Esophagus muscularis mucosa (tissue), 4 donors: ENCODE measurements around the gene CHSY3. TPM values are rescaled to one million over a fixed set of nuclear protein-coding genes. Genes with fewer than 3 reads are reported as not detected.

ENCODE experiments used
- DNase-seq: peaks from one replicate; pipeline ENCODE4 v3.0.0-alpha.2; 2017; ENCODE audit errors: extremely low spot score
- H3K27ac ChIP-seq, 4 donors: fragments of 200-600 bp; sonication (generic); replicated peaks in 1 of 4; 1 replicate in 3 of 4; 2 replicates in 1 of 4; pipeline ENCODE4 v1.5.1; 2016 to 2019; ENCODE audit warnings: mild to moderate bottlenecking in 1 of 4
- H3K27me3 ChIP-seq, 4 donors: fragments of 200-600 bp; sonication (generic); one replicate each; pipeline versions ENCODE4 v1.5.1 to v1.6.0; 2016 to 2019
- H3K36me3 ChIP-seq, 4 donors: fragments of 200-600 bp; sonication (generic); one replicate each; pipeline ENCODE4 v1.5.1; 2016 to 2019
- H3K4me1 ChIP-seq, 4 donors: fragments of 200-600 bp; sonication (generic); one replicate each; pipeline ENCODE4 v1.5.1; 2016 to 2019
- H3K4me3 ChIP-seq, 4 donors: fragments of 200-600 bp; sonication (generic); 1 replicate in 2 of 4; 2 replicates in 2 of 4; pipeline ENCODE4 v1.5.1; 2016 to 2019; ENCODE audit warnings: mild to moderate bottlenecking in 4 of 4, moderate library complexity in 1 of 4
- H3K9me3 ChIP-seq, 4 donors: fragments of 200-600 bp; sonication (generic); 1 replicate in 3 of 4; 2 replicates in 1 of 4; pipeline ENCODE4 v1.5.1; 2016 to 2019
- EP300 ChIP-seq: sonication (generic); formaldehyde crosslinking; IDR thresholded peaks from one replicate; pipeline ENCODE4 v1.6.1; 2017; ENCODE audit warnings: antibody characterized with exemption
- POLR2A ChIP-seq: fragments of 450-650 bp; IDR thresholded peaks from one replicate; pipeline ENCODE4 v1.6.1; 2017; ENCODE audit warnings: antibody characterized with exemption, moderate library complexity, mild to moderate bottlenecking, low read depth
- POLR2AphosphoS5 ChIP-seq, 2 donors: sonication (generic); formaldehyde crosslinking; IDR thresholded peaks; one replicate each; pipeline ENCODE4 v1.6.1; 2017; ENCODE audit warnings: antibody characterized with exemption in 2 of 2
- WGBS: methylation state at CpG from one replicate; pipeline ENCODE4 v1.1.5; 2018; 5-methylcytosine and 5-hydroxymethylcytosine counted together
- intact Hi-C: fragments of 100-400 bp; cut with DNase I; formaldehyde crosslinking; loops from one replicate; pipeline ENCODE4 v1.15.1; 2023
- total RNA-seq, 4 donors: library from RNA; depleted of rRNA; stranded (reverse); fragments of >200 nt; gene quantifications; one replicate each; pipeline versions ENCODE4 v1.1.0 to v1.2.1, GENCODE V29; 2016
- TF ChIP-seq, protein P1 (sequence below), 3 experiments: fragments of 200-600 bp in 2 of 3; fragments of 450-650 bp in 1 of 3; sonication (generic) in 2 of 3; IDR thresholded peaks; one replicate each; pipeline ENCODE4 v1.5.1; 2017 to 2019; ENCODE audit warnings: antibody characterized with exemption in 3 of 3, mild to moderate bottlenecking in 2 of 3, moderate library complexity in 1 of 3

The CHSY3 gene
- total RNA-seq: 1 to 10 TPM; 1.2 to 2.1 (median 1.7) TPM

DNA sequence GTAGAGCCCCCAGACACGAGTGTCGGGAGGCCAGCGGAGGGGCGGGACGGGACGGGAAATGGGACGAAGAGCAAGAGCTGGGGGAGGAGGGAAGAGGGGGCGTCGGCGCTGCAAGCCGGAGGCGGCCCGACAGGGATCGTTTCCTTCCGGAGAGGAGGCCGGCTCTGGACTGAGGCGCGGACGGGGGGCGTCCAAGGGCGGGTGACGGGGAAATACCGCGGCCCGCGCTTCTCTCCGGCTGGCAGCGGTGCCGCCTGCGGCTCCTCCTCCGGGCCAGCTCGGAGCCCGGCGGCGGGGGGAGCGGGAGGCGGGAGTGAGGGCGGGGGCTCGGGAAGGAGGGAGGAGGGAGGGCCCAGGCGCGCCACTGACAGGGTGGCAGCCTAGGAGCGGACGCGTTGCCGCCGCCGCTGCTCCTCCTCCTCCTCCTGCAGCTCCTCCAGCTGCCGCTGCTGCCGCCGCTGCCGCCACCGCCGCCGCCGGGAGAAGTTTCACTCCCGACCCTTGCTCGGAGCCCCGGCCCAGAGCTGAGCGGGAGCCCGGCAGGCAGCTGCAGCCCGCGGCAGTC, at the start of gene CHSY3:
Gene CHSY3, plus strand, starts transcription at position 364 of the 565 bp plus-strand sequence.
- intact Hi-C loops: loop anchor here (10.0 kb wide), 2 partner anchors 1201 to 1511 kb away; no protein-coding TSS in a partner anchor
- TF ChIP-seq, protein P1, sequence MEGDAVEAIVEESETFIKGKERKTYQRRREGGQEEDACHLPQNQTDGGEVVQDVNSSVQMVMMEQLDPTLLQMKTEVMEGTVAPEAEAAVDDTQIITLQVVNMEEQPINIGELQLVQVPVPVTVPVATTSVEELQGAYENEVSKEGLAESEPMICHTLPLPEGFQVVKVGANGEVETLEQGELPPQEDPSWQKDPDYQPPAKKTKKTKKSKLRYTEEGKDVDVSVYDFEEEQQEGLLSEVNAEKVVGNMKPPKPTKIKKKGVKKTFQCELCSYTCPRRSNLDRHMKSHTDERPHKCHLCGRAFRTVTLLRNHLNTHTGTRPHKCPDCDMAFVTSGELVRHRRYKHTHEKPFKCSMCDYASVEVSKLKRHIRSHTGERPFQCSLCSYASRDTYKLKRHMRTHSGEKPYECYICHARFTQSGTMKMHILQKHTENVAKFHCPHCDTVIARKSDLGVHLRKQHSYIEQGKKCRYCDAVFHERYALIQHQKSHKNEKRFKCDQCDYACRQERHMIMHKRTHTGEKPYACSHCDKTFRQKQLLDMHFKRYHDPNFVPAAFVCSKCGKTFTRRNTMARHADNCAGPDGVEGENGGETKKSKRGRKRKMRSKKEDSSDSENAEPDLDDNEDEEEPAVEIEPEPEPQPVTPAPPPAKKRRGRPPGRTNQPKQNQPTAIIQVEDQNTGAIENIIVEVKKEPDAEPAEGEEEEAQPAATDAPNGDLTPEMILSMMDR (IDR thresholded peaks at IDR 0.05): peak in 2 of 3 experiments; percentile 14 to 34
- TF ChIP-seq EP300 (no peak), POLR2AphosphoS5 (IDR thresholded peaks at IDR 0.05) (peak; percentile 4 to 24)
- WGBS: 0% methylated on average over 20 of the region's 62 CpGs

DNA sequence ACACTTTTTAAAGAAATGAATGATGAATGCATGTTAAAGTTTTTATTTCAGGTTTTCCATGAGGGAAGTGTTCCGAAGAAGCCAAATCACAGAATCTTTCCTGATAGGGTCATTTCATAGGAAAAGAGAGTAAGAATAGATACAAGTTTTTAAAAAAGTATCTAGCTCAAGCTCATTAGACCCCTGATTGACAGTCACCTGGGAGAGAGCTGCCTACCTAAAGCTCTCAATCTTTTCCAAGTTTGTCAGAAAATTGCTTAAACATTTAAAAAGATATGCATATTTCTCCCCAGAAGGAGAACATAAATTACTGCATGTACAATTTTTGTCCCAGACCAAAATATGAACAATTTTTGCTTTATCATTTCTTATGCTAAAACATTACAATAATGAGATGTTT, 47.9 kb upstream of the CHSY3 start:
- intact Hi-C loops: no loop called here
- H3K4me1 ChIP-seq: no peaks in the 10 kb centered on the region
- H3K4me3 ChIP-seq: no peak overlapping the region
- no peak overlapping the region for H3K27ac ChIP-seq
- H3K27me3 ChIP-seq: no peaks in the 10 kb centered on the region
- DNase-seq: no peak
- 97% methylated on average over 1 of the region's 1 CpG for WGBS
- H3K9me3 ChIP-seq: no peaks in the 10 kb centered on the region
- H3K36me3 ChIP-seq: no peaks in the 10 kb centered on the region
- TF ChIP-seq EP300 (no peak), POLR2A (no peak), POLR2AphosphoS5 (IDR thresholded peaks at IDR 0.05) (no peak)
- TF ChIP-seq, protein P1 (IDR thresholded peaks at IDR 0.05): no peak

More for the DNA sequence above, at the start of gene CHSY3:
- H3K9me3 ChIP-seq: no peaks in the 10 kb centered on the region
- H3K36me3 ChIP-seq: no peaks in the 10 kb centered on the region
- peaks cover 4 to 32% (median 13%) of the 10 kb centered on the region in 4 donors for H3K27me3 ChIP-seq
- peak within 1 kb of the TSS; percentile 67 to 86 (median 74) for H3K4me3 ChIP-seq
- no peak for DNase-seq
- peaks cover 14 to 30% (median 25%) of the 10 kb centered on the region in 4 donors for H3K4me1 ChIP-seq
- H3K27ac ChIP-seq: peak within 1 kb of the TSS; percentile 74 to 81 (median 78)

- 68% methylated on average over 1 of the region's 1 CpG for WGBS
- intact Hi-C loops: no loop called here
Observed at GRCh38 chr5:129857116-129857515, 47.1 kb upstream of the CHSY3 start.

GRCh38 chr5:129858131-129858675, 46.1 kb upstream of the CHSY3 start:
- H3K27ac ChIP-seq: no peak overlapping the region
- no peaks in the 10 kb centered on the region for H3K4me1 ChIP-seq
- no peak for DNase-seq
- no peaks in the 10 kb centered on the region for H3K9me3 ChIP-seq
- TF ChIP-seq POLR2AphosphoS5 (IDR thresholded peaks at IDR 0.05) (no peak), POLR2A (no peak), EP300 (no peak)
- TF ChIP-seq, protein P1 (IDR thresholded peaks at IDR 0.05): no peak
- H3K27me3 ChIP-seq: no peaks in the 10 kb centered on the region
- H3K4me3 ChIP-seq: no peak overlapping the region
- intact Hi-C loops: no loop called here
- H3K36me3 ChIP-seq: no peaks in the 10 kb centered on the region

More at GRCh38 chr5:129857116-129857515, 47.1 kb upstream of the CHSY3 start:
- Histone ChIP-seq H3K27me3 (no peaks in the 10 kb centered on the region), H3K36me3 (no peaks in the 10 kb centered on the region), H3K4me3 (no peak overlapping the region), H3K4me1 (no peaks in the 10 kb centered on the region), H3K9me3 (no peaks in the 10 kb centered on the region), H3K27ac (no peak overlapping the region)
- no peak for DNase-seq
- TF ChIP-seq, protein P1 (IDR thresholded peaks at IDR 0.05): no peak
- TF ChIP-seq POLR2AphosphoS5 (IDR thresholded peaks at IDR 0.05): no peak
- TF ChIP-seq EP300: no peak
- no peak for TF ChIP-seq POLR2A

DNA sequence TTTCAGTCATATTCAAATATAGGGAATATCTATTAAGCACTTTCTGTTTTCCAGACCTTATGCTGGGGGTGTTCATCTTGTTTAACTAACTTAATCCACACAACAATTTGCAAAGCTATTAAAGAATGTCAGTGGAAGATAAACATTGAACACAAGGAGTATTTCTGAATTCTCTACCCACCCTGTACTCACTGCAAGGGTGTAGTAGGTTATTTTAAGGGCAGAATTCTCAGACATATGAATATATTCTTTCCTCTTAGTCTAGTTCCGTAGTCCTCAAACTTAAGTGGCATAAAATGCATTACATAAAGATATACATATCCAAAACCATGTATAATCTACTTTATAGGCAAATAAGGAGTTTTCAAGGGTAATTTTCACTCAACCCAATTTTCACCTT, 19.9 kb upstream of the CHSY3 start:
- Histone ChIP-seq H3K4me3 (no peak overlapping the region), H3K9me3 (no peaks in the 10 kb centered on the region), H3K4me1 (no peaks in the 10 kb centered on the region), H3K36me3 (no peaks in the 10 kb centered on the region), H3K27ac (no peak overlapping the region), H3K27me3 (no peaks in the 10 kb centered on the region)
- WGBS: 73% methylated on average over 1 of the region's 1 CpG
- intact Hi-C loops: no loop called here
- no peak for TF ChIP-seq POLR2A
- no peak for TF ChIP-seq EP300
- TF ChIP-seq, protein P1 (IDR thresholded peaks at IDR 0.05): no peak
- no peak for TF ChIP-seq POLR2AphosphoS5 (IDR thresholded peaks at IDR 0.05)
- DNase-seq: no peak
